HG03135 (cell line): ENCODE data around the gene TPCN2.
"Not testable (repeated sequence)": the region's sequence is repeated elsewhere in the genome, so short reads cannot be mapped to it uniquely, and the experiment has no call there.

Source experiments
- ATAC-seq: cut with Tn5 transposase; IDR thresholded peaks from one replicate; pipeline ENCODE4 v1.9.1; 2021; ENCODE audit warnings: mild to moderate bottlenecking, moderate library complexity; ENCODE audit not compliant: unreplicated experiment

The TPCN2 gene

GRCh38 chr11:69141742-69142141 is 93.0 kb downstream of the TPCN2 start:
- ATAC-seq = no peak

- ATAC-seq = no peak
These were observed 94.2 kb downstream of the TPCN2 start for GRCh38 chr11:69142895-69143294.

DNA sequence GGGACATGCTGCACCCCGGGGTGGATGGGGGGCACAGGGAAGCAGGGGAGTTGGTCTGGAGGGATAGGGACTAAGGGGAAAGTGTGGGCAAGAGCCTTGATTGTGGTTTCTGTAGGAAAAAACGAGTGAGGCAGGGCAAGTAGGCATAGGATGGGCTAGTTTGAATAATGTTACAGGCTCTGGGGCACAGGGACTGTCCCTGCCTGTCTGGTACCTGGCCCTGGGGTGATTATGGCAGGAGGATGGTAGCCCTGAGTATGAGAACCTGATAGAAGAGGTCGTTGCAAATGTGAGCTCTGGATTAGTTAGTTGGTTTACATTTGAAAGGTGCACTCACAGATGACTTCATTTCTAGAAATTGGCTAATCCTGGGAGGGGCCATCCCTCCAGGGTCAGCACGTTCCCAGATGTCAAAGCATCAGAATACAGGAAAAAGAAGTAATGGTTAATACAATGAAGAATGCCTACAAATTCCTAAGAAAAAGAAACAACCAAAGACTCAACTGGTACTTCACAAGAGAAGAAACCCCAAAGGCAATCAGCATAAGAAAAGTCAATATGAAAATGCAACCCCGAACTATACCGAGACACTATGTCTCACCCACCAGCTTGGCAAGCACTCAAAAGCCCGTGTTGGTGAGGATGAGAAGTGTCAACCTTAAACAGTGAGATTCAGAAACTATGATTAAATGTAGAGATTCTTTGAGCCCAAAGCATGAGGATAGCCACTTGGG is 95.8 kb downstream of the TPCN2 start:
- no peak for ATAC-seq

DNA sequence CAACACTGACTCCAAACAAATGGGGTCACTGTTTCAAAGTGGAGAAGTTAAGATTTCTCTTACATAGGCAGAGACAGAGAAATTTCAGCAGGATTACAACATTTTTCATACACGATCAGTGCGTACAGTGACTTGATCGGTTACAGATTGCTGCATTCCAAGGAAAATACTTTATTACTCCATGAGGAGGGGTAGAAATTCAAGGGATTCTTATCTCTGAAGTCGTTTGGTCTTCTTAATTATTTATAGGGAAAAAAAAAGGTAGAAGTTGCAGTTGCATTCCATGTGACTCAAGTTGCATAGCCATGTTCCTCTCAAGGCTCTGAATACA is 96.3 kb downstream of the TPCN2 start:
- ATAC-seq = no peak

DNA sequence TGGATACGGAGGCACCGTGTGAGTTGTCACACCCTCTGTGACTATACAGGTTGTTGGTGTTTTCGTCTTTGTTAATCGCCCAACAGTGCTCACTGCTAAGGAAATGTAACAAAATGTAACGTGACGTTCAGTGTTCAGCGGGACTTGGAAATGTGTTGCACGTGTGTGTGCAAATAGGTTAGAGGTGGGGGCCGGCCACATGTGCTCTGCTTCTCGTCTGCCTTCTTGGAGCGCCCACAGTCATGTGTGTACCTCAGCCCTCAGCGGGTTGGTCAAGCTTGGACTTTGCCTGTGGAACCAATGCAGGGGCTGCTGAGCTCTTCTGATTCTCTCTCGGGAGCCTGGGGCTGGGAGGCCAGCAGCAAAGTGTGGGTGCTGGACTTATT is 99.6 kb downstream of the TPCN2 start:
- no peak for ATAC-seq

DNA sequence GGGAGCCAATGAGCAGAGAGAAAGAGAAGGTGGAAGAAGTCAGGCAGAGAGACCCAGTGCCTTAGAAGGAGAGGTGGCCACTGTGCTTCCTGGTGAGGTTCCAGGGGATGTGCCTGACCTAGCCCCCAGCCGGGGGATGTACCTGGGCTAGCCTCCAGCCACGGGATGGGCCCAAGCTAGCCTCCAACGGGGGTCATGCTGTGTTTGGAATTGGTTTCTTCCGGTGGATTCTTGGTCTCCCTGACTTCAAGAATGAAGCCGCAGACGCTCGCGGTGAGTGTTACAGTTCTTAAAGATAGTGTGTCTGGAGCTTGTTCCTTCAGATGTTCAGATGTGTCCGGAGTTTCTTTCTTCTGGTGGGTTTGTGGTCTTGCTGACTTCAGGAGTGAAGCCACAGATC is 100.1 kb downstream of the TPCN2 start:
- ATAC-seq = no peak

DNA sequence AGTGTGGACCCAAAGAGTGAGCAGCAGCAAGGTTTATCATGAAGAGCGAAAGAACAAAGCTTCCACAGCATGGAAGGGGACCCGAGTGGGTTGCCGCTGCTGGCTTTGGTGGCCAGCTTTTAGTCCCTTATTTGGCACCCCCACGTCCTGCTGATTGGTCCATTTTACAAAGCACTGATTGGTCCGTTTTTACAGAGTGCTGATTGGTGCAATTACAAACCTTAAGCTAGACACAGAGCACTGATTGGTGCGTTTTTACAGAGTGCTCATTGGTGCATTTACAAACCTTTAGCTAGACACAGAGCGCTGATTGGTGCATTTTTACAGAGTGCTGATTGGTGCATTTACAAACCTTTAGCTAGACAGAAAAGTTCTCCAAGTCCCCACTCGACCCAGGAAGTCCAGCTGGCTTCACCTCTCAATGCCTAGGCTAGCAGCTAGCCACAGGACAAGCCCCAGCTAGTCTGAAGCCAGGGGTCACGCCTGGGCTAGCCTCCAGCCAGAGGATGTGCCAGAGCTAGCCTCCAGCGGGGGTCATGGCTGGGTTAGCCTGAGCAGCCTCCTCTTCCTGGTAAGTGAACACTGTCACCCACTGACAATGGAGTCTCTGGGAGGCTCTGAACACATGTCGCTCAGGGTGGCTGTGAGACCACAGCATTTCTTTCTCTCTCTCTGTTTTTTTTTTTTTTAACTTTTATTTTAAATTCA is 100.8 kb downstream of the TPCN2 start:
- ATAC-seq = not testable (repeated sequence)

- no peak for ATAC-seq
These were observed 101.4 kb downstream of the TPCN2 start for GRCh38 chr11:69150175-69150574.

GRCh38 chr11:69151836-69152235 is 103.1 kb downstream of the TPCN2 start:
- ATAC-seq = no peak

- ATAC-seq = no peak
These were observed 104.1 kb downstream of the TPCN2 start for GRCh38 chr11:69152733-69153421.

GRCh38 chr11:69153661-69154060 is 104.9 kb downstream of the TPCN2 start:
- no peak for ATAC-seq

DNA sequence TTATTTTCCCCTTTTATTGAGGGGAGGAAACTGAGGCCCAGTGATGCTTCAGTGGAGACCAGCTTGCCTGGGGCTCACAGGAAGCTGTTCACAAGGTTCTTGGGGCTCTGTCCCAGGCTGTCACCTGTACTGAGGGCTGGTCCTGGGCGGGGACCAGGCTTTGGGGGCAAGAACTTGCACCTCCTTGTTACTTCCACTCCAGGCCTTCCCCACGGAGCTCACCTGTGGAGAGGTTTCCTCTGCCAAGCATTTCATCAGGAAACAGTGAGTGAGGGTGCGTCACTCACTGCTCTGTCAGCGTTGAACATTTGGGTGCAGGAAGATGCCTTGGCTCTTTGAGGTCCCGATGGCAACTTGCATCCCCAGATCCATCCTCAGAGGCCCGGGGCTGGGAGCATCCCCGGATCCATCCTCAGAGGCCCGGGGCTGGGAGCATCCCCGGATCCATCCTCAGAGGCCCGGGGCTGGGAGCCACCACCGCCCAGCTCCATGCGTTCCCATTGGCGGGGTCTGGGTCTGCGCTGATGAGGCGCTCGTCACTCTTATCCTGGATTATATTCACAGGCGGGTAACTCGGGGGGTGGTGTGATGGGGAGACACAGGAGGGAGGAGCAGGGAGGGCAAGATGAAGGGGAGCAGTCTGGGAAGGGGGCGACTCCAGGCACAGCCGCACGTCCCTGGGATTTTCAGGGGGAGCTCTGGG is 105.6 kb downstream of the TPCN2 start:
- ATAC-seq = no peak

DNA sequence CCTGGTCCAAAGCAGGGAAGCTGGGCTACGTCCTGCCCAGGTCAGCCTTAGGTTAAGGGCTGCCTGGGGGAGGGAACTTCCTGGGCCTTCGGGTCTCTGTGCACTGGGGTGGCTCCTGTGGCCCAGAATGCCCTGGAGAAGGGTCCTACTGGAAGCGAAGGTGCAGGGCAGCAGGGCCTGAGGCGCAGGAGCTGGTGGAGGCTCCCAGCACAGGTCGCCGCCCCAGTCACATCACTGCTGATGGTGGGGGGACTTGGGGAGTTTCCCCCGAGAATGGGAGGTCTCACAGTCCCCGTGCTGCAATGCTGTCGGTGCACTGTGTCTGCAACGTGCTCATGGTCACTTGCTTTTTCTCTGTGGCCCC is 106.2 kb downstream of the TPCN2 start:
- no peak for ATAC-seq

GRCh38 chr11:69155302-69156234 is 106.8 kb downstream of the TPCN2 start, which contains the start of gene SMIM38:
Gene SMIM38 (plus strand): TSS chr11:69155935. CDS start chr11:69157847, 1,912 bp downstream.
- ATAC-seq = no peak

GRCh38 chr11:69156235-69156639 is 107.5 kb downstream of the TPCN2 start:
- ATAC-seq = no peak

- no peak for ATAC-seq
These were observed 108.0 kb downstream of the TPCN2 start for GRCh38 chr11:69156673-69157155.

- ATAC-seq = no peak
These were observed 108.6 kb downstream of the TPCN2 start for GRCh38 chr11:69157156-69157821.

DNA sequence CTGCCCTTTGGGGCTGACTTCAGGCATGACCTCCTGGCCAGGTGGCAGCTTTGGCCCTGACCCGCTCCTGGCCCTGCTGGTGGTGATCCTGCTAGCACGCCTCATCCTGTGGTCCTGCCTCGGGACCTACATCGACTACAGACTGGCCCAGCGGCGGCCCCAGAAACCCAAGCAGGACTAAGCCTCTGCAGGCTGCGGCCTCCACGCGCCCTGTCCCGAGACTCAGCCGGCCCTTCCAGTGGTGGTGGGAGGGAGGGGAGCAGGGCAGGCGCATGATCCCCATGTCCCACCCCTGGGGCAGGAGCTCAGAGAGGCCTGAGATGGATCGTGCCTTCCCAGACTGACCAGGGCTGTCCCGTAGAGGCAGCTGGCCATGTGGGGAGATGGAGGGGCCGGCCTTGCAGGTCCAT is 109.1 kb downstream of the TPCN2 start:
- no peak for ATAC-seq

DNA sequence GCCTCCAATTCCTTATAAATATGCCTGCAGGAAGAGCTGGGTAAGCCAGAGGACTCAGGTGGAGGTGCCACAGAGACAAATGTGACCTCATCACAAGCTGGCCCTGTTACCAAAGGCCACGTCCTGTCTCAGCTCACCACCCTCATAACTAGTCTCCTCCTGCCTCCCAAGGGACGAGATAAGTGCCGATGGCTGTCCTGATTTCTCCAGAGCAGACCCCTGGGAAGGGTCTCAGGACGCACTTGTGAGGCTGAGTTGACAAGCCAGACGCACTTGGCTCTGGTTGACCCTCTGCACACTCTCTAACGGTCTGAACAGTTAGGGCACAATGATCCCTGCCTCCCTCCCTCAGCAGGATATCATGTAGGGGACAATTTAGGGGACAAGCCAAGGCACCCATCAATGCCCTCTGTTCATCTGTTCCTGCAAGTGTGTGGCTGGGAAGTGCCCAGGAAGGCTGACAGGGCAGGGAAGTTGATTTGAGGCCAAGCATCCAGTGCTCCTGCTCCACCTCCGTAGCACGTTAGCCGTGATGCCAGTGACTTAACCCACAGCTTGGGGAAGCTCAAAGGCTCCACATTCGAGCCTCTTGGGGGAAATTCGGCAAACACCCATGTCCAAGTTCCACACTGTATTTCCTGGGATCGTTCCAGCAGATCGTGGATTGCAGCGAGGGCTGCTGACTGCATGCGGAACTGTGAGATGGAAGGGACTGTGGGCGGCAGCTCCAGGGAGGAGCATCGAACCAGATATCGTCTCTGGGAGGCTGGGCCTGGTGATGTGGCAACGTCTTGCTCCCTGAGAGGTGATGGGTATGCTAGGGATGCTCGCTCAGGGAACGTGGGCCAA is 109.8 kb downstream of the TPCN2 start:
- ATAC-seq = no peak
